SK-N-SH treated with all-trans-retinoic acid at 6 μM for 48 hours (cell line): ENCODE results near the gene LRRK1.

Experiments
- ATAC-seq: fragments of 200-7000 bp; cut with Tn5 transposase; 3 replicates; pipeline ENCODE4 v1.9.1; 2020; ENCODE audit warnings: mild to moderate bottlenecking, moderate library complexity
- ARNTL ChIP-seq: fragments of 450-650 bp; formaldehyde crosslinking; IDR thresholded peaks from 2 replicates; pipeline ENCODE4 v1.5.0; 2020; ENCODE audit warnings: low read depth, mild to moderate bottlenecking, moderate library complexity, borderline replicate concordance
- BACH2 ChIP-seq: fragments of 250-450 bp; sonication (Bioruptor Pico); IDR thresholded peaks from 2 replicates; pipeline ENCODE4 v1.9.0; 2021; ENCODE audit warnings: mild to moderate bottlenecking, borderline replicate concordance
- CSDC2 ChIP-seq: fragments of 250-450 bp; sonication (Bioruptor Pico); IDR thresholded peaks from 2 replicates; pipeline ENCODE4 v1.5.0; 2020; ENCODE audit warnings: mild to moderate bottlenecking, moderate library complexity
- ESRRG ChIP-seq: fragments of 250-450 bp; sonication (Bioruptor Pico); IDR thresholded peaks from 2 replicates; pipeline ENCODE4 v1.6.1; 2021; ENCODE audit warnings: mild to moderate bottlenecking
- GLIS3 ChIP-seq: fragments of 250-450 bp; sonication (Bioruptor Pico); IDR thresholded peaks from 2 replicates; pipeline ENCODE4 v1.5.0; 2020; ENCODE audit warnings: mild to moderate bottlenecking, moderate library complexity
- ISL1 ChIP-seq: fragments of 250-450 bp; sonication (Bioruptor Pico); IDR thresholded peaks from 2 replicates; pipeline ENCODE4 v2.1.2; 2022; ENCODE audit warnings: mild to moderate bottlenecking, moderate library complexity
- OSR1 ChIP-seq: fragments of 250-450 bp; sonication (Bioruptor Pico); IDR thresholded peaks from 2 replicates; pipeline ENCODE4 v1.8.0; 2022; ENCODE audit warnings: moderate library complexity, mild to moderate bottlenecking, inconsistent platforms
- PATZ1 ChIP-seq: fragments of 250-450 bp; sonication (Bioruptor Pico); IDR thresholded peaks from 2 replicates; pipeline ENCODE4 v1.8.0; 2020; ENCODE audit warnings: mild to moderate bottlenecking, moderate library complexity, borderline replicate concordance
- PPARA ChIP-seq: fragments of 250-450 bp; sonication (Bioruptor Pico); IDR thresholded peaks from 2 replicates; pipeline ENCODE4 v1.5.0; 2020; ENCODE audit warnings: mild to moderate bottlenecking, borderline replicate concordance
- RARB ChIP-seq: fragments of 250-450 bp; sonication (Bioruptor Pico); IDR thresholded peaks from 2 replicates; pipeline ENCODE4 v1.8.0; 2021; ENCODE audit warnings: mild to moderate bottlenecking, moderate library complexity
- SNAI2 ChIP-seq: fragments of 250-450 bp; sonication (Bioruptor Pico); IDR thresholded peaks from 2 replicates; pipeline ENCODE4 v1.5.0; 2020; ENCODE audit warnings: mild to moderate bottlenecking, moderate library complexity
- TCF4 ChIP-seq: fragments of 250-450 bp; sonication (Bioruptor Pico); IDR thresholded peaks from 2 replicates; pipeline ENCODE4 v1.8.0; 2021; ENCODE audit warnings: mild to moderate bottlenecking, moderate library complexity, borderline replicate concordance
- TOX ChIP-seq: fragments of 250-450 bp; sonication (Bioruptor Pico); IDR thresholded peaks from 2 replicates; pipeline ENCODE4 v1.8.0; 2021; ENCODE audit warnings: mild to moderate bottlenecking, moderate library complexity, borderline replicate concordance
- ZC3H10 ChIP-seq: fragments of 250-450 bp; sonication (Bioruptor Pico); IDR thresholded peaks from 2 replicates; pipeline ENCODE4 v1.5.1; 2021; ENCODE audit warnings: mild to moderate bottlenecking, moderate library complexity
- ZFP3 ChIP-seq: fragments of 250-450 bp; sonication (Bioruptor Pico); IDR thresholded peaks from 2 replicates; pipeline ENCODE4 v1.5.0; 2020; ENCODE audit warnings: mild to moderate bottlenecking, moderate library complexity
- ZFP30 ChIP-seq: fragments of 450-650 bp; formaldehyde crosslinking; IDR thresholded peaks from 2 replicates; pipeline ENCODE4 v1.5.0; 2022; ENCODE audit warnings: mild to moderate bottlenecking, moderate library complexity
- ZNF565 ChIP-seq: fragments of 450-650 bp; formaldehyde crosslinking; conservative IDR thresholded peaks from 2 replicates; pipeline ENCODE4 v1.5.0; 2020; ENCODE audit warnings: low read depth, mild to moderate bottlenecking, moderate library complexity
- ZNF70 ChIP-seq: fragments of 450-650 bp; formaldehyde crosslinking; IDR thresholded peaks from 2 replicates; pipeline ENCODE4 v1.5.0; 2020; ENCODE audit warnings: mild to moderate bottlenecking, moderate library complexity
- ZNF8 ChIP-seq: fragments of 450-650 bp; formaldehyde crosslinking; IDR thresholded peaks from 2 replicates; pipeline ENCODE4 v1.5.0; 2020; ENCODE audit warnings: mild to moderate bottlenecking, moderate library complexity
- TF ChIP-seq, protein P1 (sequence below): fragments of 250-450 bp; sonication (Bioruptor Pico); IDR thresholded peaks from 2 replicates; pipeline ENCODE4 v1.5.0; 2020; ENCODE audit warnings: mild to moderate bottlenecking, moderate library complexity
- TF ChIP-seq, protein P2 (sequence below): fragments of 250-450 bp; sonication (Bioruptor Pico); IDR thresholded peaks from 2 replicates; pipeline ENCODE4 v1.8.0; 2021; ENCODE audit warnings: low read depth, mild to moderate bottlenecking, moderate library complexity, borderline replicate concordance
- TF ChIP-seq, protein P3 (sequence below): fragments of 250-450 bp; sonication (Bioruptor Pico); IDR thresholded peaks from 2 replicates; pipeline ENCODE4 v1.5.1; 2021; ENCODE audit warnings: mild to moderate bottlenecking, moderate library complexity

LRRK1 gene

DNA sequence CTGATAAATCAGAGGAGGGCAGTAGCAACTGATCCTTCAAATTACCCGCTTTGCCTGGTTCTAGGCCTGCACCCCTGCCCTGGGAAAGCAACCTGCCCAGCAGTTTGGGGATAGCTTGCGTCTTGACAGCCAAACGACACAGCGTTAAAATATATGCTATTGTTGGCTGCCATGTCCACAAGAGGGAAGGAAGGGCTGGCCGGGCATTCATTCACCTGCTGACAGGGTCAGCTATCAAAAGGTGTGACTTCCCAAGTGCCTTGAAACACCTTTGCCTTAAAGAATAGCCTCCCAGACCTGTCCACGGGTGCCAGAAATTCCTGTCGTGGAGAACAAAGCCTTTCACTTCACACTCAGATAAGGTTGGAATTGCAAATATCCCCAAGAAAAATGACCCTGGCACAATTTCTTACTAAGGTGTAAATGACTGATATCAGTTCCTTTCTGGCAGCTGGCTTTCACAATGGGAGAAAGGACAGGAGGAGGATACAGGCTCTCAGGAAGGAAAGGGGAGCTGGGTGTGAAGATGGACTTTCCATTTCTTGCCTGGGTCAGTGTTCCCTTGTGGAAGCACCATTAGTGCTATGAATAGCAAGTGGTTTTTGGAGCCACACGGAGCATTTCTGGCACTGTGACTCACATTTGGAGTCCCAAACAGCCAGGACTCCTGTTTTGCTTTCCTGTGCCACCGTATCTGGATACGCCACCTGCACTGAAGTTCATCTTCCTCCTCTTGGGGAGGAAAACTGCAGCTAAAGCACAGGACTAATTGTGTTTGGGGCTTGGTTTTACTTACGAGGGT is 20.3 kb upstream of the LRRK1 start:
- ATAC-seq = no peak
- TF ChIP-seq ZFP3 = no peak
- no peak for TF ChIP-seq PPARA
- no peak for TF ChIP-seq ARNTL (CRISPR knock-in tag)
- TF ChIP-seq, protein P1, sequence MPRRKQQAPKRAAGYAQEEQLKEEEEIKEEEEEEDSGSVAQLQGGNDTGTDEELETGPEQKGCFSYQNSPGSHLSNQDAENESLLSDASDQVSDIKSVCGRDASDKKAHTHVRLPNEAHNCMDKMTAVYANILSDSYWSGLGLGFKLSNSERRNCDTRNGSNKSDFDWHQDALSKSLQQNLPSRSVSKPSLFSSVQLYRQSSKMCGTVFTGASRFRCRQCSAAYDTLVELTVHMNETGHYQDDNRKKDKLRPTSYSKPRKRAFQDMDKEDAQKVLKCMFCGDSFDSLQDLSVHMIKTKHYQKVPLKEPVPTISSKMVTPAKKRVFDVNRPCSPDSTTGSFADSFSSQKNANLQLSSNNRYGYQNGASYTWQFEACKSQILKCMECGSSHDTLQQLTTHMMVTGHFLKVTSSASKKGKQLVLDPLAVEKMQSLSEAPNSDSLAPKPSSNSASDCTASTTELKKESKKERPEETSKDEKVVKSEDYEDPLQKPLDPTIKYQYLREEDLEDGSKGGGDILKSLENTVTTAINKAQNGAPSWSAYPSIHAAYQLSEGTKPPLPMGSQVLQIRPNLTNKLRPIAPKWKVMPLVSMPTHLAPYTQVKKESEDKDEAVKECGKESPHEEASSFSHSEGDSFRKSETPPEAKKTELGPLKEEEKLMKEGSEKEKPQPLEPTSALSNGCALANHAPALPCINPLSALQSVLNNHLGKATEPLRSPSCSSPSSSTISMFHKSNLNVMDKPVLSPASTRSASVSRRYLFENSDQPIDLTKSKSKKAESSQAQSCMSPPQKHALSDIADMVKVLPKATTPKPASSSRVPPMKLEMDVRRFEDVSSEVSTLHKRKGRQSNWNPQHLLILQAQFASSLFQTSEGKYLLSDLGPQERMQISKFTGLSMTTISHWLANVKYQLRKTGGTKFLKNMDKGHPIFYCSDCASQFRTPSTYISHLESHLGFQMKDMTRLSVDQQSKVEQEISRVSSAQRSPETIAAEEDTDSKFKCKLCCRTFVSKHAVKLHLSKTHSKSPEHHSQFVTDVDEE = no peak
- TF ChIP-seq, protein P2, sequence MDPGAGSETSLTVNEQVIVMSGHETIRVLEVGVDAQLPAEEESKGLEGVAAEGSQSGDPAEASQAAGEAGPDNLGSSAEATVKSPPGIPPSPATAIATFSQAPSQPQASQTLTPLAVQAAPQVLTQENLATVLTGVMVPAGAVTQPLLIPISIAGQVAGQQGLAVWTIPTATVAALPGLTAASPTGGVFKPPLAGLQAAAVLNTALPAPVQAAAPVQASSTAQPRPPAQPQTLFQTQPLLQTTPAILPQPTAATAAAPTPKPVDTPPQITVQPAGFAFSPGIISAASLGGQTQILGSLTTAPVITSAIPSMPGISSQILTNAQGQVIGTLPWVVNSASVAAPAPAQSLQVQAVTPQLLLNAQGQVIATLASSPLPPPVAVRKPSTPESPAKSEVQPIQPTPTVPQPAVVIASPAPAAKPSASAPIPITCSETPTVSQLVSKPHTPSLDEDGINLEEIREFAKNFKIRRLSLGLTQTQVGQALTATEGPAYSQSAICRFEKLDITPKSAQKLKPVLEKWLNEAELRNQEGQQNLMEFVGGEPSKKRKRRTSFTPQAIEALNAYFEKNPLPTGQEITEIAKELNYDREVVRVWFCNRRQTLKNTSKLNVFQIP = no peak
- TF ChIP-seq TOX (CRISPR knock-in tag) = no peak
- TF ChIP-seq ZNF70 (CRISPR knock-in tag) = no peak
- no peak for TF ChIP-seq ZNF565
- TF ChIP-seq, protein P3, sequence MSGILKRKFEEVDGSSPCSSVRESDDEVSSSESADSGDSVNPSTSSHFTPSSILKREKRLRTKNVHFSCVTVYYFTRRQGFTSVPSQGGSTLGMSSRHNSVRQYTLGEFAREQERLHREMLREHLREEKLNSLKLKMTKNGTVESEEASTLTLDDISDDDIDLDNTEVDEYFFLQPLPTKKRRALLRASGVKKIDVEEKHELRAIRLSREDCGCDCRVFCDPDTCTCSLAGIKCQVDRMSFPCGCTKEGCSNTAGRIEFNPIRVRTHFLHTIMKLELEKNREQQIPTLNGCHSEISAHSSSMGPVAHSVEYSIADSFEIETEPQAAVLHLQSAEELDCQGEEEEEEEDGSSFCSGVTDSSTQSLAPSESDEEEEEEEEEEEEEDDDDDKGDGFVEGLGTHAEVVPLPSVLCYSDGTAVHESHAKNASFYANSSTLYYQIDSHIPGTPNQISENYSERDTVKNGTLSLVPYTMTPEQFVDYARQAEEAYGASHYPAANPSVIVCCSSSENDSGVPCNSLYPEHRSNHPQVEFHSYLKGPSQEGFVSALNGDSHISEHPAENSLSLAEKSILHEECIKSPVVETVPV (CRISPR knock-in tag) = no peak
- TF ChIP-seq OSR1 (CRISPR knock-in tag) = no peak
- no peak for TF ChIP-seq ESRRG (CRISPR knock-in tag)
- no peak for TF ChIP-seq ZFP30 (CRISPR knock-in tag)
- TF ChIP-seq CSDC2 (CRISPR knock-in tag) = no peak
- no peak for TF ChIP-seq GLIS3 (CRISPR knock-in tag)
- TF ChIP-seq SNAI2 (CRISPR knock-in tag) = no peak
- no peak for TF ChIP-seq TCF4 (CRISPR knock-in tag)
- TF ChIP-seq RARB (CRISPR knock-in tag) = no peak
- no peak for TF ChIP-seq ISL1 (CRISPR knock-in tag)
- no peak for TF ChIP-seq ZNF8

GRCh38 chr15:100899601-100900000 is 19.6 kb upstream of the LRRK1 start:
- ATAC-seq = no peak
- TF ChIP-seq CSDC2 (CRISPR knock-in tag) = no peak
- no peak for TF ChIP-seq GLIS3 (CRISPR knock-in tag)
- TF ChIP-seq, protein P2 = no peak
- no peak for TF ChIP-seq ZC3H10
- no peak for TF ChIP-seq ZFP3
- no peak for TF ChIP-seq ZNF70 (CRISPR knock-in tag)
- no peak for TF ChIP-seq RARB (CRISPR knock-in tag)
- TF ChIP-seq BACH2 (CRISPR knock-in tag) = no peak
- no peak for TF ChIP-seq PPARA
- TF ChIP-seq SNAI2 (CRISPR knock-in tag) = no peak
- TF ChIP-seq ESRRG (CRISPR knock-in tag) = no peak
- no peak for TF ChIP-seq ARNTL (CRISPR knock-in tag)
- TF ChIP-seq OSR1 (CRISPR knock-in tag) = no peak
- TF ChIP-seq, protein P3 (CRISPR knock-in tag) = no peak
- TF ChIP-seq PATZ1 (CRISPR knock-in tag) = no peak
- TF ChIP-seq ZNF565 = no peak
- TF ChIP-seq TOX (CRISPR knock-in tag) = no peak
- no peak for TF ChIP-seq TCF4 (CRISPR knock-in tag)
- TF ChIP-seq, protein P1 = no peak
